Sigmoid colon (tissue), 7 donors: ENCODE measurements around the gene SIPA1L3. TPM values are rescaled to one million over a fixed set of nuclear protein-coding genes. Genes with fewer than 3 reads are reported as not detected.

Experiments used
- DNase-seq: peaks from one replicate; pipeline ENCODE4 v3.0.0-alpha.2; 2019
- H3K27ac ChIP-seq, 4 donors: fragments of 200-600 bp; sonication (generic); one replicate each; pipeline ENCODE4 v1.5.1; 2016 to 2019; ENCODE audit warnings: mild to moderate bottlenecking in 1 of 4
- H3K27me3 ChIP-seq, 3 donors: fragments of 200-600 bp; sonication (generic); one replicate each; pipeline ENCODE4 v1.5.1; 2019; ENCODE audit warnings: mild to moderate bottlenecking in 1 of 3
- H3K36me3 ChIP-seq, 4 donors: fragments of 200-600 bp; sonication (generic); one replicate each; pipeline ENCODE4 v1.5.1; 2016 to 2019
- H3K4me1 ChIP-seq, 4 donors: fragments of 200-600 bp; sonication (generic); one replicate each; pipeline ENCODE4 v1.5.1; 2017 to 2019
- H3K4me3 ChIP-seq, 4 donors: fragments of 200-600 bp; sonication (generic); one replicate each; pipeline ENCODE4 v1.5.1; 2017 to 2019; ENCODE audit warnings: mild to moderate bottlenecking in 2 of 4, moderate library complexity in 1 of 4
- H3K9me3 ChIP-seq, 4 donors: fragments of 200-600 bp in 3 of 4; sonication (generic) in 3 of 4; one replicate each; pipeline versions ENCODE4 v1.5.1 to v1.6.1; 2013 to 2019
- EP300 ChIP-seq, 4 donors: sonication (generic); formaldehyde crosslinking; IDR thresholded peaks; one replicate each; pipeline ENCODE4 v1.6.1; 2017; ENCODE audit warnings: antibody characterized with exemption in 4 of 4
- POLR2A ChIP-seq, 2 donors: fragments of 450-650 bp; IDR thresholded peaks; one replicate each; pipeline ENCODE4 v1.6.1; 2016; ENCODE audit warnings: antibody characterized with exemption in 2 of 2, mild to moderate bottlenecking in 2 of 2, moderate library complexity in 2 of 2
- POLR2AphosphoS5 ChIP-seq, 4 donors: sonication (generic); formaldehyde crosslinking; IDR thresholded peaks; one replicate each; pipeline ENCODE4 v1.6.1; 2017; ENCODE audit warnings: antibody characterized with exemption in 4 of 4
- WGBS, 2 donors: extraction: QIAGEN DNeasy Blood & Tissue Kit; methylation state at CpG; one replicate each; pipeline ENCODE4 v1.1.7; 2013; 5-methylcytosine and 5-hydroxymethylcytosine counted together
- intact Hi-C: fragments of 100-400 bp; cut with DNase I; formaldehyde crosslinking; loops from one replicate; pipeline ENCODE4 v1.15.1; 2023
- polyA plus RNA-seq, 3 donors: library from polyadenylated mRNA; stranded (reverse); fragments of 200-250 nt; gene quantifications; one replicate each; pipeline ENCODE4 v1.2.3, GENCODE V29; 2013
- total RNA-seq, 4 donors: library from RNA; depleted of rRNA; stranded (reverse); fragments of >200 nt; gene quantifications; one replicate each; pipeline ENCODE4 v1.1.0, GENCODE V29; 2016
- TF ChIP-seq, protein P1 (sequence below), 4 experiments: fragments of 450-650 bp in 3 of 4; fragments of 200-600 bp in 1 of 4; IDR thresholded peaks; one replicate each; pipeline ENCODE4 v1.5.1; 2016 to 2019; ENCODE audit warnings: antibody characterized with exemption in 4 of 4, mild to moderate bottlenecking in 3 of 4, moderate library complexity in 2 of 4
- donor health status: healthy with polysubstance abuse.
- donor health status: Bipolar disorder and iron deficiency.
- donor health status: healthy.

Gene SIPA1L3
- total and polyA plus RNA-seq, 7 donors = 7.7 to 47.9 (median 9.9) TPM

DNA sequence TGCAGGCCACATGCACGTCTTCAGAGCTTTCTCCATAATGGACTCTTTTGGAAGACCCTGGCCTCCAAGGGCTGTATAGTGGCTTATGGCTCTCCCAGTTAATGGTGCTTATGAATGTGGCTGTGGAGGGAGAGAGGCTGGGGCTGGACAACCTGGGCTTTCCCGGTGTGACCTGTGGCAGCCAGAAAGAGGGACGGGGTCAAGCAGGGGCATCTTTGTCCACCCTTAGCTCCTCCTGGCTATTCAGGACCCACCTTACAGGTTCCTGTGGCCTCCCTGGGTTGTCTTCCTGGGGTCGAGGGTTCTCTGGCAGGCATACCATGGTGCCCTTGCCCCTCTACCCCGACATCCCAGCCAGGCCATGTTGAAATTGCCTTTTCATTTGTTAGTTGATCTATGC lies 75.6 kb downstream of the SIPA1L3 start:
- no peak overlapping the region for H3K4me3 ChIP-seq
- peaks cover 0 to 10% (median 1%) of the 10 kb centered on the region in 4 donors for H3K4me1 ChIP-seq
- DNase-seq = no peak
- 95% methylated on average over 5 of the region's 5 CpGs for WGBS, 2 donors
- TF ChIP-seq POLR2A (IDR thresholded peaks at IDR 0.05) (no peak), EP300 (IDR thresholded peaks at IDR 0.05) (no peak), POLR2AphosphoS5 (IDR thresholded peaks at IDR 0.05) (no peak)
- TF ChIP-seq, protein P1, sequence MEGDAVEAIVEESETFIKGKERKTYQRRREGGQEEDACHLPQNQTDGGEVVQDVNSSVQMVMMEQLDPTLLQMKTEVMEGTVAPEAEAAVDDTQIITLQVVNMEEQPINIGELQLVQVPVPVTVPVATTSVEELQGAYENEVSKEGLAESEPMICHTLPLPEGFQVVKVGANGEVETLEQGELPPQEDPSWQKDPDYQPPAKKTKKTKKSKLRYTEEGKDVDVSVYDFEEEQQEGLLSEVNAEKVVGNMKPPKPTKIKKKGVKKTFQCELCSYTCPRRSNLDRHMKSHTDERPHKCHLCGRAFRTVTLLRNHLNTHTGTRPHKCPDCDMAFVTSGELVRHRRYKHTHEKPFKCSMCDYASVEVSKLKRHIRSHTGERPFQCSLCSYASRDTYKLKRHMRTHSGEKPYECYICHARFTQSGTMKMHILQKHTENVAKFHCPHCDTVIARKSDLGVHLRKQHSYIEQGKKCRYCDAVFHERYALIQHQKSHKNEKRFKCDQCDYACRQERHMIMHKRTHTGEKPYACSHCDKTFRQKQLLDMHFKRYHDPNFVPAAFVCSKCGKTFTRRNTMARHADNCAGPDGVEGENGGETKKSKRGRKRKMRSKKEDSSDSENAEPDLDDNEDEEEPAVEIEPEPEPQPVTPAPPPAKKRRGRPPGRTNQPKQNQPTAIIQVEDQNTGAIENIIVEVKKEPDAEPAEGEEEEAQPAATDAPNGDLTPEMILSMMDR (IDR thresholded peaks at IDR 0.05) = no peak
- intact Hi-C loops = no loop called here
- H3K27me3 ChIP-seq = no peaks in the 10 kb centered on the region
- H3K27ac ChIP-seq = no peak overlapping the region
- H3K36me3 ChIP-seq = no peaks in the 10 kb centered on the region
- no peaks in the 10 kb centered on the region for H3K9me3 ChIP-seq

DNA sequence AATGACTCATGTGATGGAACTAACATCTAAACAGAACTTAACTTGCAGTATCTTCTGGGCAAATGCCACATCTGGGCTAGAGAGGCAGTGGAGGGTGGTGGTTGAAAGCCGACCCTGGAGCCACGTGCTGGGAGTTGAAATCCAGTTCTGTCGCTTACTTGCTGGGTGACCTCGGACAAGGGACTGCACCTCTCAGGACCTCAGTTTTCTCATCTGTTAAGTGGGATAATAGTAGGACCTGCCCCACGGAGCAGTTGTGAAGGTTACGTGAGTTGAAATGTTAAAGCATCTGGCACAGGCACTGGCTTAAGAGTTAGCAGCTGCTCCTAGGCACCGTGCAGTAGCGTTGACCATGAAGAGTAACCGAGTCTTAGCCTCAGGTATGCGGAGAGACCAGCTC lies 76.1 kb downstream of the SIPA1L3 start:
- 82 to 84% methylated on average over 10 of the region's 10 CpGs for WGBS, 2 donors
- intact Hi-C loops = no loop called here
- Histone ChIP-seq H3K9me3 (no peaks in the 10 kb centered on the region), H3K27me3 (no peaks in the 10 kb centered on the region), H3K4me1 (peaks cover 0 to 10% (median 1%) of the 10 kb centered on the region in 4 donors), H3K27ac (no peak overlapping the region), H3K36me3 (no peaks in the 10 kb centered on the region), H3K4me3 (no peak overlapping the region)
- no peak for TF ChIP-seq POLR2A (IDR thresholded peaks at IDR 0.05)
- TF ChIP-seq POLR2AphosphoS5 (IDR thresholded peaks at IDR 0.05) = no peak
- no peak for TF ChIP-seq EP300 (IDR thresholded peaks at IDR 0.05)
- TF ChIP-seq, protein P1 (IDR thresholded peaks at IDR 0.05) = no peak
- DNase-seq = no peak

DNA sequence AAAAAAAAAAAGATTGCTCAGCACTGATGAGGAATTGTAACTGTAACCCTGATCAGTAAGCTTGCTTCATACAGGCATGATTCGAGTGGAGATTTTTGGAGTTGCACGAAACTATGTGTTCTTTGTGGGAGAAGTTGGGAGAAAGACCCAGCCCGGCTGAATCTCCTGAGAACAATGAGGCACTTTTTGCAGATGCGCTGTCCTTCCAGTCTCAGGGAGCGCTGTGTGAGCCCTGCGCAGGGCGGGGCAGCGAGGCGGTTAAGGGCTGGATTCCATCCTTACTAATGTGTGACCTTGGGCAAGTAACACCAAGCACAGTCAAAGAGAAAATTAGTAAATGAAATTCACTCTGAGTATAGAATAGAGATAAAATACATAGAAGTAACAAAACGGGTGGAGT lies 76.9 kb downstream of the SIPA1L3 start:
- no peaks in the 10 kb centered on the region for H3K27me3 ChIP-seq
- H3K4me3 ChIP-seq = no peak overlapping the region
- WGBS, 2 donors = 80 to 90% methylated on average over 10 of the region's 10 CpGs
- H3K36me3 ChIP-seq = no peaks in the 10 kb centered on the region
- DNase-seq = no peak
- H3K4me1 ChIP-seq = peaks cover 0 to 10% (median 1%) of the 10 kb centered on the region in 4 donors
- intact Hi-C loops = no loop called here
- H3K9me3 ChIP-seq = no peaks in the 10 kb centered on the region
- TF ChIP-seq EP300 (IDR thresholded peaks at IDR 0.05) (no peak), POLR2A (IDR thresholded peaks at IDR 0.05) (no peak), POLR2AphosphoS5 (IDR thresholded peaks at IDR 0.05) (no peak)
- TF ChIP-seq, protein P1 (IDR thresholded peaks at IDR 0.05) = no peak
- no peak overlapping the region for H3K27ac ChIP-seq

GRCh38 chr19:37986048-37986750 lies 79.2 kb downstream of the SIPA1L3 start:
- no peak overlapping the region for H3K27ac ChIP-seq
- no peaks in the 10 kb centered on the region for H3K4me1 ChIP-seq
- no peaks in the 10 kb centered on the region for H3K27me3 ChIP-seq
- DNase-seq = no peak
- WGBS, 2 donors = 44 to 70% methylated on average over 10 of the region's 10 CpGs
- no peak for TF ChIP-seq POLR2A (IDR thresholded peaks at IDR 0.05)
- TF ChIP-seq, protein P1 (IDR thresholded peaks at IDR 0.05) = no peak
- TF ChIP-seq EP300 (IDR thresholded peaks at IDR 0.05) = no peak
- TF ChIP-seq POLR2AphosphoS5 (IDR thresholded peaks at IDR 0.05) = no peak
- H3K4me3 ChIP-seq = no peak overlapping the region
- intact Hi-C loops = no loop called here
- H3K9me3 ChIP-seq = no peaks in the 10 kb centered on the region
- H3K36me3 ChIP-seq = no peaks in the 10 kb centered on the region
